ENCODE data around the gene VPS37B.

GRCh38 chr12:122854554-122854953 is 41.4 kb downstream of the VPS37B start:
- no peak for TF ChIP-seq GATA2 (IDR thresholded peaks at IDR 0.05; ENCODE audit: low read depth, low read length)
- no peak for TF ChIP-seq GATA3 (IDR thresholded peaks at IDR 0.05; ENCODE audit: low read depth, low read length)
